H1 (cell line): Measurements from ENCODE around the gene SHISA9. TPM values are rescaled to one million over a fixed set of nuclear protein-coding genes. Genes with fewer than 3 reads are reported as not detected.

ENCODE experiments used
- CTCF ChIA-PET: fragments of 300-600 bp; sonication (Branson Sonifier 250); formaldehyde crosslinking; loops from one replicate; lab custom pipeline; 2021; ENCODE audit not compliant: partially characterized antibody; lab: Charles Lee
- POLR2A ChIA-PET: fragments of 300-600 bp; sonication (Branson Sonifier 250); formaldehyde crosslinking; loops from one replicate; lab custom pipeline; 2021; ENCODE audit warnings: inconsistent platforms; ENCODE audit not compliant: partially characterized antibody; lab: Charles Lee
- DNase-seq, 2 experiments: peaks; one replicate each; pipeline versions ENCODE4 v3.0.0 to v3.0.0-alpha.2; 2010 to 2022; ENCODE audit warnings: low spot score in 2 of 2, low read depth in 1 of 2, mixed read lengths in 1 of 2
- FAIRE-seq: peaks from 2 replicates; lab custom pipeline; 2011; peaks lifted over from hg19 to GRCh38; lab: Jason Lieb, UNC
- H2AFZ ChIP-seq: 2 replicates; pipeline ENCODE4 v1.8.1; 2012; ENCODE audit warnings: low read length, inconsistent platforms
- H2AK5ac ChIP-seq: 2 replicates; pipeline ENCODE4 v1.6.1; 2013; ENCODE audit warnings: low read depth, low read length
- H2BK120ac ChIP-seq: replicated peaks from 2 replicates; pipeline ENCODE3; 2013; ENCODE audit warnings: low read depth, low read length, inconsistent platforms
- H2BK12ac ChIP-seq: 2 replicates; pipeline ENCODE4 v1.6.1; 2013; ENCODE audit warnings: low read depth, low read length
- H2BK15ac ChIP-seq: 2 replicates; pipeline ENCODE4 v1.6.1; 2013; ENCODE audit warnings: low read length
- H2BK20ac ChIP-seq: 2 replicates; pipeline ENCODE4 v1.6.1; 2013; ENCODE audit warnings: low read length
- H2BK5ac ChIP-seq: 2 replicates; pipeline ENCODE4 v1.6.1; 2013; ENCODE audit warnings: low read depth, low read length
- H3K14ac ChIP-seq: 2 replicates; pipeline ENCODE4 v1.6.1; 2013; ENCODE audit warnings: inconsistent platforms; ENCODE audit not compliant: insufficient read length
- H3K18ac ChIP-seq: 2 replicates; pipeline ENCODE4 v1.6.1; 2013; ENCODE audit warnings: low read length; ENCODE audit errors: extremely low read depth
- H3K23ac ChIP-seq: 2 replicates; pipeline ENCODE4 v1.6.1; 2013; ENCODE audit warnings: inconsistent platforms; ENCODE audit not compliant: insufficient read length
- H3K23me2 ChIP-seq: 2 replicates; pipeline ENCODE4 v1.6.1; 2013; ENCODE audit warnings: low read depth, low read length
- H3K27ac ChIP-seq: 2 replicates; pipeline ENCODE4 v1.6.1; 2011; ENCODE audit warnings: low read depth, low read length, inconsistent platforms
- H3K27me3 ChIP-seq, 4 experiments: replicated peaks in 1 of 4; 1 replicate in 1 of 4; 2 replicates in 3 of 4; pipeline versions ENCODE4 v1.6.1 to v1.8.1; 2011 to 2013; ENCODE audit warnings: low read length in 3 of 4, mild to moderate bottlenecking in 3 of 4, inconsistent platforms in 2 of 4, mixed read lengths in 2 of 4, moderate library complexity in 1 of 4; ENCODE audit not compliant: control insufficient read depth in 3 of 4, insufficient read depth in 3 of 4; ENCODE audit errors: extremely low read depth in 1 of 4
- H3K36me3 ChIP-seq, 4 experiments: 2 replicates each; pipeline versions ENCODE4 v1.6.1 to v1.8.1; 2011 to 2013; ENCODE audit warnings: mild to moderate bottlenecking in 4 of 4, low read length in 3 of 4, moderate library complexity in 2 of 4, control low read depth in 1 of 4, inconsistent platforms in 1 of 4; ENCODE audit not compliant: insufficient read depth in 4 of 4, control insufficient read depth in 2 of 4
- H3K4ac ChIP-seq: replicated peaks from 2 replicates; pipeline ENCODE3; 2013; ENCODE audit warnings: low read length, low read depth, mixed read lengths, inconsistent platforms; ENCODE audit not compliant: insufficient read length
- H3K4me1 ChIP-seq, 4 experiments: replicated peaks in 1 of 4; 1 replicate in 1 of 4; 2 replicates in 3 of 4; pipeline versions ENCODE4 v1.6.1 to v1.8.1; 2011 to 2013; ENCODE audit warnings: low read length in 3 of 4, inconsistent platforms in 2 of 4, mixed read lengths in 1 of 4; ENCODE audit not compliant: insufficient read depth in 4 of 4, control insufficient read depth in 3 of 4
- H3K4me2 ChIP-seq, 2 experiments: 2 replicates each; pipeline versions ENCODE4 v1.6.1 to v1.8.1; 2011 to 2013; ENCODE audit warnings: low read depth in 2 of 2, low read length in 2 of 2, control low read depth in 1 of 2, inconsistent platforms in 1 of 2, mild to moderate bottlenecking in 1 of 2; ENCODE audit not compliant: insufficient read depth in 1 of 2
- H3K4me3 ChIP-seq, 4 experiments: fragments of 200-600, 300-600 bp in 1 of 4; sonication (generic), shearing (Covaris generic), sonication (Bioruptor Twin) in 1 of 4; 2 replicates each; pipeline versions ENCODE4 v1.5.1 to v1.8.1; 2011 to 2016; ENCODE audit warnings: low read length in 4 of 4, low read depth in 3 of 4, control low read depth in 2 of 4, inconsistent platforms in 2 of 4, mild to moderate bottlenecking in 2 of 4, mixed read lengths in 1 of 4, moderate library complexity in 1 of 4; ENCODE audit not compliant: insufficient read depth in 2 of 4; ENCODE audit errors: extremely low read depth in 1 of 4
- H3K56ac ChIP-seq: replicated peaks from 2 replicates; pipeline ENCODE3; 2013; ENCODE audit warnings: low read depth, mild to moderate bottlenecking, mixed read lengths, low read length, inconsistent platforms; ENCODE audit not compliant: insufficient read length
- H3K79me1 ChIP-seq: 2 replicates; pipeline ENCODE4 v1.6.1; 2013; ENCODE audit warnings: low read depth, low read length, control low read depth
- H3K79me2 ChIP-seq, 2 experiments: 2 replicates each; pipeline versions ENCODE4 v1.6.1 to v1.8.1; 2012 to 2013; ENCODE audit warnings: low read length in 2 of 2, mild to moderate bottlenecking in 2 of 2, inconsistent platforms in 1 of 2; ENCODE audit not compliant: insufficient read depth in 2 of 2, control insufficient read depth in 1 of 2
- H3K9ac ChIP-seq, 4 experiments: replicated peaks in 1 of 4; 1 replicate in 1 of 4; 2 replicates in 3 of 4; pipeline versions ENCODE4 v1.6.1 to v1.8.1; 2011 to 2013; ENCODE audit warnings: low read depth in 3 of 4, low read length in 3 of 4, control low read depth in 2 of 4, mild to moderate bottlenecking in 2 of 4, moderate library complexity in 2 of 4, inconsistent platforms in 1 of 4; ENCODE audit errors: extremely low read depth in 1 of 4
- H3K9me3 ChIP-seq, 2 experiments: 2 replicates each; pipeline versions ENCODE4 v1.6.1 to v1.8.1; 2012 to 2013; ENCODE audit warnings: mild to moderate bottlenecking in 2 of 2, moderate library complexity in 2 of 2, control low read depth in 1 of 2, inconsistent platforms in 1 of 2, low read depth in 1 of 2, low read length in 1 of 2, mixed read lengths in 1 of 2; ENCODE audit not compliant: insufficient read depth in 2 of 2
- H4K20me1 ChIP-seq, 2 experiments: replicated peaks in 1 of 2; 2 replicates each; pipeline versions ENCODE3 to v1.8.1; 2011 to 2013; ENCODE audit warnings: inconsistent platforms in 2 of 2, low read length in 2 of 2, mild to moderate bottlenecking in 1 of 2; ENCODE audit not compliant: insufficient read depth in 2 of 2, control insufficient read depth in 1 of 2
- H4K5ac ChIP-seq: 2 replicates; pipeline ENCODE4 v1.6.1; 2013; ENCODE audit warnings: low read length, low read depth, mixed read lengths, inconsistent platforms; ENCODE audit not compliant: insufficient read length
- H4K8ac ChIP-seq: 2 replicates; pipeline ENCODE4 v1.8.0; 2013; ENCODE audit warnings: mild to moderate bottlenecking, moderate library complexity, low read length, inconsistent platforms; ENCODE audit not compliant: insufficient read depth; ENCODE audit errors: extremely low read depth
- H4K91ac ChIP-seq: replicated peaks from 2 replicates; pipeline ENCODE3; 2013; ENCODE audit warnings: low read length, mixed read lengths, inconsistent platforms; ENCODE audit not compliant: insufficient read length
- BCL11A ChIP-seq, 2 experiments: IDR thresholded peaks; one replicate each; pipeline ENCODE4 v1.6.1; 2011; ENCODE audit warnings: low read depth in 2 of 2, low read length in 2 of 2, mild to moderate bottlenecking in 2 of 2
- EP300 ChIP-seq, 2 experiments: IDR thresholded peaks; 1 replicate in 1 of 2; 2 replicates in 1 of 2; pipeline ENCODE4 v1.6.1; 2011 to 2012; ENCODE audit warnings: low read depth in 2 of 2, low read length in 2 of 2, mild to moderate bottlenecking in 2 of 2, borderline replicate concordance in 1 of 2, inconsistent platforms in 1 of 2, moderate library complexity in 1 of 2
- GTF2F1 ChIP-seq: IDR thresholded peaks from 2 replicates; pipeline ENCODE4 v1.6.1; 2012; ENCODE audit warnings: low read depth, low read length, improper control_type of control experiment, borderline replicate concordance
- HDAC2 ChIP-seq, 2 experiments: fragments of 300-600 bp in 1 of 2; sonication (generic) in 1 of 2; IDR thresholded peaks; 2 replicates each; pipeline ENCODE4 v1.6.1; 2011 to 2012; ENCODE audit warnings: low read depth in 2 of 2, low read length in 2 of 2, mild to moderate bottlenecking in 2 of 2, moderate library complexity in 2 of 2, borderline replicate concordance in 1 of 2, inconsistent platforms in 1 of 2
- KDM4A ChIP-seq: IDR thresholded peaks from one replicate; pipeline ENCODE4 v1.7.1; 2012; ENCODE audit warnings: low read depth, mild to moderate bottlenecking, moderate library complexity, low read length, inconsistent platforms; ENCODE audit not compliant: severe bottlenecking
- KDM5A ChIP-seq: fragments of 200-600 bp; IDR thresholded peaks from 2 replicates; pipeline ENCODE4 v1.7.1; 2012; ENCODE audit warnings: mild to moderate bottlenecking, low read length, inconsistent platforms, mixed read lengths
- MAFK ChIP-seq: IDR thresholded peaks from 2 replicates; pipeline ENCODE4 v1.6.1; 2012; ENCODE audit warnings: low read depth, mild to moderate bottlenecking, improper control_type of control experiment, low read length
- TAF7 ChIP-seq: optimal IDR thresholded peaks from 2 replicates; pipeline ENCODE3; 2011; ENCODE audit warnings: low read depth, mild to moderate bottlenecking, inconsistent platforms, low read length, moderate library complexity, borderline replicate concordance
- TCF12 ChIP-seq: IDR thresholded peaks from 2 replicates; pipeline ENCODE4 v1.6.1; 2011; ENCODE audit warnings: low read depth, mild to moderate bottlenecking, low read length
- YY1 ChIP-seq: IDR thresholded peaks from 2 replicates; pipeline ENCODE4 v1.6.1; 2011; ENCODE audit warnings: low read depth, mild to moderate bottlenecking, low read length
- WGBS, 2 experiments: shearing (Covaris generic) in 1 of 2; methylation state at CpG; one replicate each; pipeline versions ENCODE4 v1.1.6 to v1.1.7; 2013 to 2015; ENCODE audit warnings: low lambda C conversion rate in 2 of 2, mixed read lengths in 2 of 2, inconsistent platforms in 1 of 2, low coverage in 1 of 2, missing lambda C conversion rate in 1 of 2; ENCODE audit not compliant: insufficient replicate concordance in 2 of 2, insufficient coverage in 1 of 2, insufficient read length in 1 of 2; ENCODE audit errors: extremely low coverage in 1 of 2, missing lambda C conversion rate in 1 of 2; 5-methylcytosine and 5-hydroxymethylcytosine counted together
- polyA plus RNA-seq, 7 experiments: library from polyadenylated mRNA; depleted of rRNA in 3 of 7; stranded (reverse) in 5 of 7; unstranded in 2 of 7; fragments of >200 nt in 5 of 7; fragments of 200-250 nt in 2 of 7; gene quantifications; 1 replicate in 5 of 7; 2 replicates in 1 of 7; 4 replicates in 1 of 7; pipeline versions ENCODE4 v1.2.1 to v1.2.3, GENCODE V29; 2011 to 2013; ENCODE audit warnings: missing spikeins in 2 of 7, mixed read lengths in 2 of 7
- total RNA-seq: library from RNA; stranded (reverse); fragmentation: NEBNext Ultra II Directional; extraction: Animal tissue kit (Norgen Biotek cat#: 25700); gene quantifications from 2 replicates; pipeline ENCODE4 v1.2.1, GENCODE V29; 2021
- TF ChIP-seq, protein P1 (sequence below): IDR thresholded peaks from 2 replicates; pipeline ENCODE4 v1.6.1; 2011; ENCODE audit warnings: low read length, improper control_type of control experiment
- TF ChIP-seq, protein P2 (sequence below): IDR thresholded peaks from 2 replicates; pipeline ENCODE4 v1.6.1; 2012; ENCODE audit warnings: inconsistent platforms

The SHISA9 gene
- total and polyA plus RNA-seq, 2 of the 8 experiments (the other 6 are each of a cell fraction or from before 2014, with no cell fraction given) = 25.6 to 39.8 TPM

DNA sequence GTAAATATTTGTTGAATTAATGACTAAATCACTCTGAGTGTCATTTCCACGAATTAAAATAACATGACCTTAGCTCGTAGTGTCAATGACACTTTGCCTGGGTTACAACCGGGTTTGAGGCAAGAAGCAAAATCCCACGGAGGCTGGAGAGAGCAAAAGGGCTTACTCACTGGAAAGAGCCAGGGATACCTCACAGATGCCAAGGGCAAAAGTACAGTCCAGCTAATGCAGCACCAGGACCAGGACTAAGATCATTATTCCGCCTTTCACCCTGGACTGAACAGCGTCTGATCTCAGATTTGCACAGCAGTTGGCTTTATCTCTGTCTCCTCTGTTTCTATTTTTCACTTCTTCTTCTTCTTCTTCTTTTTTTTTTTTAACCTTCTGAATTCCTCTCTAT is 175.5 kb downstream of the SHISA9 start:
- FAIRE-seq = no peak
- DNase-seq = no peak
- Histone ChIP-seq H2AK5ac (no peak overlapping the region), H3K36me3 (no peaks in the 10 kb centered on the region), H3K9me3 (no peaks in the 10 kb centered on the region), H3K23ac (no peak overlapping the region), H4K20me1 (no peaks in the 10 kb centered on the region), H3K27me3 (no peaks in the 10 kb centered on the region), H2BK20ac (no peak overlapping the region; the same call in 1 of the 2 replicates), H2BK120ac (no peak overlapping the region), H3K9ac (no peak overlapping the region), H2AFZ (no peak overlapping the region), H3K4me1 (peaks cover 0 to 3% (median 0%) of the 10 kb centered on the region in 4 experiments; a peak in 1 of 7 replicates), H3K4me3 (no peak overlapping the region), H3K18ac (no peak overlapping the region), H3K79me2 (peaks cover 0 to 42% of the 10 kb centered on the region in 2 experiments; a peak in 2 of 4 replicates), H3K14ac (no peak overlapping the region), H4K8ac (no peak overlapping the region), H4K5ac (no peak overlapping the region), H3K79me1 (no peaks in the 10 kb centered on the region; the same call in 1 of the 2 replicates), H2BK5ac (no peak overlapping the region), H3K56ac (no peak overlapping the region), H3K4me2 (no peak overlapping the region), H4K91ac (no peak overlapping the region), H3K27ac (no peak overlapping the region; the same call in 1 of the 2 replicates), H2BK12ac (no peak overlapping the region), H2BK15ac (peak overlapping the region; percentile 88; the same call in 1 of the 2 replicates), H3K4ac (no peak overlapping the region), H3K23me2 (no peaks in the 10 kb centered on the region)
- CTCF ChIA-PET = interaction anchor here (0.6 to 1.2 kb wide), 3 partner anchors 19 to 335 kb away, joined by 3 to 4 read pairs (median 4); no protein-coding TSS in a partner anchor
- POLR2A ChIA-PET = interaction anchor here (0.8 kb wide), 1 partner anchor 15 kb away, joined by 3 read pairs; no protein-coding TSS in a partner anchor
- WGBS, 2 experiments = 87% methylated on average over 6 of the region's 6 CpGs; no CpG with 5 or more reads in 1 of the 2 experiments
- TF ChIP-seq GTF2F1 = no peak
- TF ChIP-seq HDAC2 (IDR thresholded peaks at IDR 0.05; ENCODE audit: borderline replicate concordance in 1 of 2, low read depth in 2 of 2, low read length in 2 of 2) = no peak
- TF ChIP-seq BCL11A (IDR thresholded peaks at IDR 0.05; ENCODE audit: low read depth in 2 of 2, low read length in 2 of 2) = no peak
- TF ChIP-seq, protein P1, sequence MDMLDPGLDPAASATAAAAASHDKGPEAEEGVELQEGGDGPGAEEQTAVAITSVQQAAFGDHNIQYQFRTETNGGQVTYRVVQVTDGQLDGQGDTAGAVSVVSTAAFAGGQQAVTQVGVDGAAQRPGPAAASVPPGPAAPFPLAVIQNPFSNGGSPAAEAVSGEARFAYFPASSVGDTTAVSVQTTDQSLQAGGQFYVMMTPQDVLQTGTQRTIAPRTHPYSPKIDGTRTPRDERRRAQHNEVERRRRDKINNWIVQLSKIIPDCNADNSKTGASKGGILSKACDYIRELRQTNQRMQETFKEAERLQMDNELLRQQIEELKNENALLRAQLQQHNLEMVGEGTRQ = no peak
- no peak for TF ChIP-seq KDM4A
- TF ChIP-seq TAF7 = no peak
- TF ChIP-seq, protein P2, sequence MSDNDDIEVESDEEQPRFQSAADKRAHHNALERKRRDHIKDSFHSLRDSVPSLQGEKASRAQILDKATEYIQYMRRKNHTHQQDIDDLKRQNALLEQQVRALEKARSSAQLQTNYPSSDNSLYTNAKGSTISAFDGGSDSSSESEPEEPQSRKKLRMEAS = no peak
- no peak for TF ChIP-seq EP300 (IDR thresholded peaks at IDR 0.05; ENCODE audit: borderline replicate concordance in 1 of 2, low read depth in 2 of 2, low read length in 2 of 2)
- TF ChIP-seq KDM5A = no peak
- TF ChIP-seq YY1 = no peak
- no peak for TF ChIP-seq MAFK
- no peak for TF ChIP-seq TCF12
